ENCODE data around the gene NR5A2. TPM values are rescaled to one million over a fixed set of nuclear protein-coding genes. Genes with fewer than 3 reads are reported as not detected.
A peak's percentile ranks its signal among the peaks of the same experiment; 100 is the strongest.

The NR5A2 gene
- total RNA-seq, 2 donors from 2014 or later: 45.5 to 65.9 TPM

DNA sequence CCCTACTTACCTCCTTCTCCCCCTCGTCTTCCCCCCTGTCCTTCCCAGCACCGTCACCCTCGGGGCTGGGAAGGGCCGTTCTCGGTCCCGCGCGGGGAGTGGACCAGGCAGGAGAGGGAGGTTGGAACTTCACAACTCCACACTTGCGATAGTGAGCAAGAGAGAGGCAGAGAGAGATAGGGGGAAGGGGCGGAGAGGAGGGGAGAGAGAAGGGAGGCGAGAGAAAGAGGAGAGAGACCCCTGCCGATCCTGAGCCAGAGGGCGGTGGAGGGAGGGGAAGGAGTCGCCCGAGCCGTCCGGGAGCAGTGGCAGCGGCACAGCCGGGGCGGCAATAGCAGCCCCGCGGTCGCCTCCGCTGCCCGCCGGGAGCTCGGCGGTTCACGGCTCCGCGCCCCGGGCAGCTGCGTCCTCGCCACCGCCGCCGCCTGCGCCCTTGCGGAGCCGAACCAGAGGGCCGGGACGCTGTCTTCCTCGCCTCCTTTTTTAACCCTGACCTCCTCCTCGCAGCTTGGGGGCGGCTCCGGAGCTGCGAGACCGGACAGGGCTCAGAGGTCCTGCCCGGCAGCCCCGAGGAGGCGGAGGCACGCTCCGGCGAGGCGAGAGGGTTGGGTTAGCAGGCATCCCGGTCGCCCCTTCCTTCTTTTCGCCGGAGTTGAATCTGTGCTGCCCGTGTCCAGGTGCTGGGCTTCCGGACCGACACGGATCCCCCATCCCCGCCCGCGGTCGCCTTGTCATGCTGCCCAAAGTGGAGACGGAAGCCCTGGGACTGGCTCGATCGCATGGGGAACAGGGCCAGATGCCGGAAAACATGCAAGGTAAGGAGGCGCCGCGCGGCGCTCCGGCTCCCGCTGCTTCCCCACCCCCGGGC lies 11.7 kb downstream of the NR5A2 start:
- H3K9ac ChIP-seq (ENCODE audit: low read depth in 2 of 2, low read length in 2 of 2): peak overlapping the region; percentile 82 to 92
- intact Hi-C loops (cut with DNase I): no loop called here
- H3K4me1 ChIP-seq: no peaks in the 10 kb centered on the region
- no peaks in the 10 kb centered on the region for H3K36me3 ChIP-seq
- peak overlapping the region; percentile 60 for H3K4me3 ChIP-seq
- peaks cover 12% of the 10 kb centered on the region for H3K27me3 ChIP-seq
- peak overlapping the region; percentile 75 for H3K27ac ChIP-seq
- DNase-seq: peak; percentile 61
- TF ChIP-seq, protein P1, sequence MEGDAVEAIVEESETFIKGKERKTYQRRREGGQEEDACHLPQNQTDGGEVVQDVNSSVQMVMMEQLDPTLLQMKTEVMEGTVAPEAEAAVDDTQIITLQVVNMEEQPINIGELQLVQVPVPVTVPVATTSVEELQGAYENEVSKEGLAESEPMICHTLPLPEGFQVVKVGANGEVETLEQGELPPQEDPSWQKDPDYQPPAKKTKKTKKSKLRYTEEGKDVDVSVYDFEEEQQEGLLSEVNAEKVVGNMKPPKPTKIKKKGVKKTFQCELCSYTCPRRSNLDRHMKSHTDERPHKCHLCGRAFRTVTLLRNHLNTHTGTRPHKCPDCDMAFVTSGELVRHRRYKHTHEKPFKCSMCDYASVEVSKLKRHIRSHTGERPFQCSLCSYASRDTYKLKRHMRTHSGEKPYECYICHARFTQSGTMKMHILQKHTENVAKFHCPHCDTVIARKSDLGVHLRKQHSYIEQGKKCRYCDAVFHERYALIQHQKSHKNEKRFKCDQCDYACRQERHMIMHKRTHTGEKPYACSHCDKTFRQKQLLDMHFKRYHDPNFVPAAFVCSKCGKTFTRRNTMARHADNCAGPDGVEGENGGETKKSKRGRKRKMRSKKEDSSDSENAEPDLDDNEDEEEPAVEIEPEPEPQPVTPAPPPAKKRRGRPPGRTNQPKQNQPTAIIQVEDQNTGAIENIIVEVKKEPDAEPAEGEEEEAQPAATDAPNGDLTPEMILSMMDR (IDR thresholded peaks at IDR 0.05): no peak
- no peaks in the 10 kb centered on the region for H3K9me3 ChIP-seq

DNA sequence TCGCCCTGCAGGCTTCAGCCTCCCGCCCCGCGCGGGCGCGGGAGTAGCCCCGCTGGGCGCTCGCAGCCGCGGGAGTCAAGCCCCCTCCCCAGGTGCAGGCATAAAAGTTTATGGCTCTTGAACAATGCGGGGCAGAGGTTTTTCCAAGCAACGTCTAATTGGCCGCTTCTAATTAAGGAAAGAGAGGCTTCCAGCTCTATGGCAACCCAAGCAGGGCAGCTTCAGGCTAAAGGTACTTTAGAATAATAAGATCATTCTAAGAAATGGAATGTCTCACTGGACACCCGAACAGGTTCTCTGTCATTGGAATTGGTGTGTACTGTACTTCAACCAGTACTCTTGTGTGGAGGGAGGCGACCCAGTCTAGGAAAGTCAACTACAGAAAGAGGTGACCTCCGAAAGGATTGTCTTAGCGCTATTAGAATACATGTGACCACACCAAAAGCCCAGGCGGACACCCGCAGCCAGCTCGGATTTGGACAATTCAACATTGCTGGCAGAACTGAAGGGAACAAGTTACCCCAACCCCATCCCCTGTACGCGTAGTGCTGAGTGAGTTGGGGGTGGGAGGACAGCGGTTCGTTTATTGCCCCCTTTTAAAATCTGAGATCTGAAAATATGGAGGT lies 12.5 kb downstream of the NR5A2 start:
- Histone ChIP-seq H3K27ac (peak overlapping the region; percentile 75), H3K4me3 (peak overlapping the region; percentile 60), H3K9ac (ENCODE audit: low read depth in 2 of 2, low read length in 2 of 2) (peak overlapping the region; percentile 82 to 92), H3K27me3 (peaks cover 12% of the 10 kb centered on the region), H3K36me3 (no peaks in the 10 kb centered on the region), H3K4me1 (no peaks in the 10 kb centered on the region), H3K9me3 (no peaks in the 10 kb centered on the region)
- intact Hi-C loops (cut with DNase I): no loop called here
- peak; percentile 45 for DNase-seq
- TF ChIP-seq, protein P1 (IDR thresholded peaks at IDR 0.05): no peak

DNA sequence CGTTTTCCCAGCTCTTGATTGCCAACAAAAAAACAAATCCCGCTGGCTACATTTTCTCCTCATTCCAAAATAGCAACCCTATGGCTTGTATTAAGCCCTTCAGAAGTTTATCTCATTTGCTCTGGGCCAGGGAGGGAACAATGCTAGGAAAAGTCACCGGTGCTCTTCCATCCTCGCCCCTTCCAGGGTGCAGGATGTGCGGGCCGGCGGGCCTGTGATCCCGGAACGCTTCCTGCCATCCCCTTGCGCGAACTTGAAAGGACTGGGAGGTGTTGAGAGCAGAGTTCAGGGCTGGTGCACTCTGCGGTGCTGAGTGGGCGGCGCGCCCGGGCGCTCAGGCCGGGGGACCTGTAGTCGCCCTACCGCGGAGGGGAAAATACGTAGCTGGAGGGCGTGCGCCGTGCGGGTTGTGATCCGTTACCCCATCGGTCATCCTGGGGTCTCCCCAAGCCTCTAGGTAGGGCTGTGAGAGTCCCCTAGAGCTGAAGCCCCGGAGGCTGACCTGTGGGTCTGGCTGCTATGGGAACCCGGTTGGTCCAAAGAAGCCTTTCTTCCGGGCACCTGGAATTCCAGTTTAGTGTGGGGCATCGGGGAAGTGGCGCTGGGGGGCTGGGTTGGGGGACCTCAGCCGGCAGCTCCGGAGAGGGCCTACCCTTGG lies 13.1 kb downstream of the NR5A2 start:
- intact Hi-C loops (cut with DNase I): no loop called here
- Histone ChIP-seq H3K9me3 (no peaks in the 10 kb centered on the region), H3K27me3 (peaks cover 12% of the 10 kb centered on the region), H3K4me3 (peak overlapping the region; percentile 60), H3K4me1 (no peaks in the 10 kb centered on the region), H3K9ac (ENCODE audit: low read depth in 2 of 2, low read length in 2 of 2) (peak overlapping the region; percentile 66 to 92), H3K36me3 (no peaks in the 10 kb centered on the region), H3K27ac (peak overlapping the region; percentile 75)
- peak; percentile 74 for DNase-seq
- TF ChIP-seq, protein P1 (IDR thresholded peaks at IDR 0.05): no peak

DNA sequence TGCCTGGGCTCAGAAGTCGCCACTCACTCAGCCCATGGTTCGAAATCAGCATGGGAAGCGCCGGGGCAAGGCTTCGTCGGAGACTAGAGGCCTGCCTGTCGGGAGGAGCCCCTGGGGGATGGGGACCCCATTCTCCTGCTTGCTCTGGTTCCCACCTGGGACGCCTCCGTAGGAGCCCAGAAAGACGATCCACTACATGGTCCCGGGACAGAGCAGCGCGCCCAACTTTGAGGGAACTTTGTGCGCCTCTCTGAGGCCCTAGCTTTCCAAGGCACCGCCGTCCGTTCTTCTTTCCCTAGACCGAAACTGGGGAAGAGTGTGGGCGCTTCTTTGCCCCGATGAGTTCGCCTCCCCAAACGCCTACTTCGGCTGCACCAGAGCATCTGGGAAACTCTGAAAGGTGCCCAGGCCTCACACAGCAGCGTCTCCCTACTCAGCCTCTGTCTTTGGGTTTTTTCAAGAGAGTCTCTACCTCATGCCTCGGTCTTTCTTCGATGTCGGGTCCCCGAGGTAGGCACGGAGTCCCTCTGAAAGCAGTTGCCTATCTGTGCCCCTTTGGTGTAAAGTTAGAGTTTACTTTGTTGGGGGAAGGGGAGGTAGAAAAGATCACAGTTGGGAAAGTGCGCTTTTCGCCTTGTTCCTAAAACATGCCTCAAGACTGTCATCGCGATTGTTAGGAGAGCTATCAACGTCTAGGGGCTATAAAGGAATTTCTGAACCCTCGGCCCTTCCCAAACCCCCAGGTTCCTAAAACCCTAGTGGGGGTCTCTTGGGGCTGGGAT lies 14.0 kb downstream of the NR5A2 start:
- H3K27ac ChIP-seq: peak overlapping the region; percentile 75
- peak overlapping the region; percentile 60 for H3K4me3 ChIP-seq
- peak overlapping the region; percentile 66 to 92 for H3K9ac ChIP-seq (ENCODE audit: low read depth in 2 of 2, low read length in 2 of 2)
- H3K4me1 ChIP-seq: no peaks in the 10 kb centered on the region
- DNase-seq: peak; percentile 45
- H3K27me3 ChIP-seq: peaks cover 12% of the 10 kb centered on the region
- no peaks in the 10 kb centered on the region for H3K9me3 ChIP-seq
- no peaks in the 10 kb centered on the region for H3K36me3 ChIP-seq
- intact Hi-C loops (cut with DNase I): no loop called here
- TF ChIP-seq, protein P1 (IDR thresholded peaks at IDR 0.05): no peak

DNA sequence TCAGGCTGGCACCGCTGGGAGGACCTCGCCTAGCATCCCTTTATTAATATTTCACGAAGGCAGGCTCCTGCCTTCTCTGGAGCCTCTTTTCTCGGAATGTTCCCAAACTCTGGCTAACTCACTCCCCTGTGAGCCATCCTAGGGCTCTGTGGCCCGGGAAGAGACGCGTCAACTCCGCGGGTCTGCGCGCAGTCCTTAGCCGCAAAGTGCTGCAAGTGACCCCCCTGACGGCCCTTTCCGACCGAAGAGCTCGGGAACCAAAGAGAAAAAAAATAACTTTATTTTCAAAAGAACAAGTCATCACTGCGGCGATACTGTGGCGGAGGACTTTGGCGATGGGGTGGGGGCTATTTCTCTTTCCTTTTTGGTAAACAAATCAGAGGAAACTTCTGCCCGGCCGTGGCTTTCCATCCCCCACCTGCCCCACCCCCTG lies 14.6 kb downstream of the NR5A2 start:
- TF ChIP-seq, protein P1 (IDR thresholded peaks at IDR 0.05): no peak
- peak overlapping the region; percentile 60 for H3K4me3 ChIP-seq
- peak overlapping the region; percentile 66 to 92 for H3K9ac ChIP-seq (ENCODE audit: low read depth in 2 of 2, low read length in 2 of 2)
- intact Hi-C loops (cut with DNase I): no loop called here
- no peaks in the 10 kb centered on the region for H3K9me3 ChIP-seq
- no peaks in the 10 kb centered on the region for H3K36me3 ChIP-seq
- peak overlapping the region; percentile 75 for H3K27ac ChIP-seq
- H3K27me3 ChIP-seq: peaks cover 12% of the 10 kb centered on the region
- H3K4me1 ChIP-seq: no peaks in the 10 kb centered on the region
- peak; percentile 85 for DNase-seq

All from colonic mucosa (tissue), 4 donors.